Measurements from ENCODE around the gene CTTNBP2NL.
"Not testable (repeated sequence)": the region's sequence is repeated elsewhere in the genome, so short reads cannot be mapped to it uniquely, and the experiment has no call there.

The CTTNBP2NL gene

GRCh38 chr1:112387807-112388206, 8.2 kb upstream of the CTTNBP2NL start:
- DNase-seq, result no peak

- DNase-seq, result no peak
Measured at GRCh38 chr1:112388436-112388835, 7.6 kb upstream of the CTTNBP2NL start.

- no peak for DNase-seq
Measured at GRCh38 chr1:112389689-112390088, 6.3 kb upstream of the CTTNBP2NL start.

GRCh38 chr1:112390335-112390734, 5.7 kb upstream of the CTTNBP2NL start:
- not testable (repeated sequence) for DNase-seq

- DNase-seq, result peak; percentile 65
Measured at GRCh38 chr1:112390775-112391602, 5.0 kb upstream of the CTTNBP2NL start.

GRCh38 chr1:112391603-112391940, 4.4 kb upstream of the CTTNBP2NL start:
- DNase-seq, result no peak

- no peak for DNase-seq
Measured at GRCh38 chr1:112393631-112393974, 2.4 kb upstream of the CTTNBP2NL start.

- no peak for DNase-seq
Measured at GRCh38 chr1:112394743-112395062, 1.3 kb upstream of the CTTNBP2NL start.

- no peak for DNase-seq
Measured at GRCh38 chr1:112395256-112395820, 676 bp upstream of the CTTNBP2NL start.

GRCh38 chr1:112396653-112397471, 848 bp downstream of the CTTNBP2NL start:
- DNase-seq, result no peak

- no peak for DNase-seq
Measured at GRCh38 chr1:112397841-112398240, 1.8 kb downstream of the CTTNBP2NL start.

- DNase-seq, result no peak
Measured at GRCh38 chr1:112399456-112399855, 3.4 kb downstream of the CTTNBP2NL start.

- not testable (repeated sequence) for DNase-seq
Measured at GRCh38 chr1:112400706-112401105, 4.7 kb downstream of the CTTNBP2NL start.

GRCh38 chr1:112402682-112403643, 6.9 kb downstream of the CTTNBP2NL start:
- DNase-seq, result no peak

- DNase-seq, result no peak
Measured at GRCh38 chr1:112406771-112407170, 10.8 kb downstream of the CTTNBP2NL start.

- no peak for DNase-seq
Measured at GRCh38 chr1:112409414-112409813, 13.4 kb downstream of the CTTNBP2NL start.

GRCh38 chr1:112410673-112411072, 14.7 kb downstream of the CTTNBP2NL start:
- DNase-seq, result no peak

GRCh38 chr1:112417271-112417670, 21.3 kb downstream of the CTTNBP2NL start:
- DNase-seq, result no peak

- DNase-seq, result no peak
Measured at GRCh38 chr1:112418099-112418892, 22.3 kb downstream of the CTTNBP2NL start.

- no peak for DNase-seq
Measured at GRCh38 chr1:112423207-112423606, 27.2 kb downstream of the CTTNBP2NL start.

- not testable (repeated sequence) for DNase-seq
Measured at GRCh38 chr1:112423666-112424065, 27.7 kb downstream of the CTTNBP2NL start.

- no peak for DNase-seq
Measured at GRCh38 chr1:112429749-112430148, 33.7 kb downstream of the CTTNBP2NL start.

All from effector CD8-positive, alpha-beta T cell (primary cell).